HG03108 (cell line): ENCODE results near the gene BMPR1A.

Experiments
- ATAC-seq: cut with Tn5 transposase; IDR thresholded peaks from one replicate; pipeline ENCODE4 v1.9.1; 2021; ENCODE audit warnings: moderate library complexity; ENCODE audit not compliant: unreplicated experiment

Gene BMPR1A

DNA sequence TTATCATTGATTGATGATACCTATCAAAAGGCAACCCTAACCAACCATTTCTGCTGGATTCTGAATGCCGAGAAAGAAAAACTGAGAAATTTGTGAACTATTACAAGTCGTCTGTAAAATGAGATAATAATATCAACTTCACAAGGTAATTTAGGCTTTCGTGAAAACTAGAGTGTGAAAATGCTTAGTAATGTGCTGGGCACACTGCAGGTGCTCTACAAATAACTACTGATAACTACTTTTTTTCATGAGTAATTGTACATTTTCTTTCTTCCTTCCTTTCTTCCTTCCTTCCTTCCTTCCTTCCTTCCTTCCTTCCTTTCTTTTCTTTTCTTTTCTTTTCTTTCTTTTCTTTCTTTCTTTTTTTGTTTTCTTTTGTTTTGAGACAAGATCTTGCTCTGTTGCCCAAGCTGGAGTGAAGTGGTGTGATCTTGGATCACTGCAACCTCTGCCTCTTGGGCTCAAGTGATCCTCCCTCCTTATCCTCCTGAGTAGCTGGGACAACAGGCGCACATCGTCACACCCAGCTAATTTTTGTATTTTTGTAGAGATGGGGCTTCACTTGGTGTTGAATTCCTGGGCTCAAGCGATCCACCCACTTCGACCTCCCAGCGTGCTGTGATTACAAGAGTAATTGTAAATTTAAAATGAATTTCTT is 42.9 kb downstream of the BMPR1A start:
- no peak for ATAC-seq

DNA sequence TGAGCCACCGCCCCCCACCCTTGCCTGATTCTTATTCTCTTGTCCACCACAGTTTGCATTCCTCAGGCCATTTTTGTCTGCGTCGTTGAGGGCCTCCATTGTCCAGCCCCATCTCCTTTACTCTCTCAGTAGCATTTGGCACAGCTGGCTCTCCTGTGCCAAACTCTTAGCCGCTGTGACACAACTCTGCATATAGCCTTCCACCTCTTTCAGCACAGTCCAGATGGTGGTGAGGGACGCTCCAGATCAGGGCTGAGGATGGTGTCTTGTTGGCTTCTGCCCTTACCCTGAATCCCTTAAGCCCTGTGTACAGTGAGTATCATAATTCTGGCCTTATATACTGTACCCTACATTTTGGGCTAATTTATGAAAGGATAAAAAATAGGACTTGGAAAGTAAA is 45.6 kb downstream of the BMPR1A start:
- no peak for ATAC-seq

DNA sequence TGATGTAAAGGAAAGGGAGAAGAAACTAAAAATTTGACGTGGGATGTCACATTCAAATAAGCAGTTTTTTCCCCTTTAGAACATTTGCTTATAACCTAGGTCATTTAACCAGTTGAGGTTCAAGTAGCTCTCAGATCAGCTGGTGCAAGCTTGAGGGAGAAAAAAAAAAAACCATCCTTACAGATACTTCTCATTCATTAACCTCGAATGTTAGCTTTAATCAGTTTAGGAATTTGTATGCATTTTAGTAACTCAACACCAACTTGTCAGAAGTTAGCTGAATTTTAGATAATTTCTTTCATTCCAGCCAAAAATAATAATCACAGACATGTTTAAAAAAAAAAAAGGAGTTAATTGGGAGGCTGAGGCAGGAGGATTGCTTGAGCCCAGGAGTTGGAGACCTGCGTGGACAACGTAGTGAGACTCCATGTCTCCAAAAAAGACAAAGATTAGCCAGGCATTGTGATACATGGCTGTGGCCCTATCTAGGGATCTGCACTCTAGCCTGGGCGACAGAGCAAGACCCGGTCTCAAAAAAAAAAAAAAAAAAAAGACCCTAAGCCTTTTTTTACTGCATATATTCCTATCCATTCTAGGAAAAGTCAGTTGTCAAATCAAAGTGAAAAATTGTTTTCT is 46.2 kb downstream of the BMPR1A start:
- ATAC-seq = no peak

GRCh38 chr10:86803156-86803555 is 46.7 kb downstream of the BMPR1A start:
- no peak for ATAC-seq

DNA sequence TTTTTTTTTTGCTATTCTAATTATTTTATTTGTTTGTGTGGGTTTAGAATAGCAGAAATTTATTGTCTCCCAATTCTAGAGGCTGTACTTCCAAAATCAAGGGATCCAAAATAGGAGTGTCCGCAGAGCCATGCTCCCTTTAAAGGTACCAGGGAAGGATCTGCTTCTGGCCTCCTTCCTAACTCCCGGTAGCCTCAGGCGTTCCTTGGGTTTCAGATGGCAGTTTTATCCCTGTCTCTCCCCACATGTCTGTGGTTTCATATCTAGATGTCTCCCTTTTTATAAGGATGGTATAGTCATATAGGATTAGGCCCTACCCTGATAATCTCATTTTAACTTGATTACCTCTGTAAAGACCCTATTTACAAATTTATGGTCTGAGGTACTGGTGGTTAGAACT is 48.4 kb downstream of the BMPR1A start:
- no peak for ATAC-seq

- no peak for ATAC-seq
These were observed 56.7 kb downstream of the BMPR1A start for GRCh38 chr10:86813101-86813500.

GRCh38 chr10:86813982-86814381 is 57.6 kb downstream of the BMPR1A start:
- ATAC-seq = no peak

DNA sequence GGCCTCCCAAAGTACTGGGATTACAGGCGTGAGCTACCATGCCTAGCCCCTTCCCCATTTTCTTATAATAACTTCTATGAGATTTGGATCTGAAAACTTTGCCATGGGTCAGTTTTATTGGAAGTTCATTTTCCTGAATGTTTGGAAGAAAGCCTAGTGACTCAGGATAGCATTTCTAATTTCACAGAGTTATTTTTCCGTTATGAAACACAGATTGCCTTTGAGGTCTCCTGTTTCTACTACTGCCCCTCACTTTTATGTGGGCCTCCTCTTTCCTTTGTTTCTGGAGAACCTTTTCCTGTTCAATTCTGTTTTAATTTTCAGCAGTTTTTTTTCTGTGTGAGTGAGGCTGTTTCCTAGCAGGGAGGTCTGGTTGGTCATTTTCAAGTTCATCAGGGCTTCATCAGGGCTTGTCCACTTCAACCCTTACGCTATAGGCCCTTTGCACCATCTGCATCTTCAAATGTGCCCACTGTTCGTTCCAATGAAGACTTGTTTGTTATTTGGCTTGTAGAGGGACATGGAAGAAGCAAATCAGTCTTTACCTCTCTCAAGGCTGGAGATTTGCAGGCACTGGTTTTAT is 58.7 kb downstream of the BMPR1A start:
- ATAC-seq = no peak

GRCh38 chr10:86815640-86816039 is 59.2 kb downstream of the BMPR1A start:
- ATAC-seq = no peak

GRCh38 chr10:86817246-86817645 is 60.8 kb downstream of the BMPR1A start:
- ATAC-seq = no peak

DNA sequence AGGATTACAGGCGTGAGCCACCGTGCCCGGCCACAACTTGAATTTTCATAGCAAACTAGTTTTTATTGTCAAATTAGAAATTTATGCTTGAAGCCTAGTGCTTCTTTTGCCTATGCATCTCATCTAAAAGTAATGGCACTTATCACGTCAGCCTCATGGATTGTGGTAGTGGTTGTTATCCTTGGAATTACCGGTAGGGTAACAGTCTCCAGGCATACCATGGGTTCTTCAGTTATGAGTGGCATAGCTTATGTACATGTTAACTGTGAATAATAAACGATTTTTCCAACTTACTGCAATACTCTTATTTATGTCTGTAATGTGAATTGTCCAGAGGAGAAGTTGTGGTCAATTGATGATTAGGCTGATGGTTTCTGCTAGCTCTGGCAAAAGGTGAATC is 63.1 kb downstream of the BMPR1A start:
- ATAC-seq = no peak

DNA sequence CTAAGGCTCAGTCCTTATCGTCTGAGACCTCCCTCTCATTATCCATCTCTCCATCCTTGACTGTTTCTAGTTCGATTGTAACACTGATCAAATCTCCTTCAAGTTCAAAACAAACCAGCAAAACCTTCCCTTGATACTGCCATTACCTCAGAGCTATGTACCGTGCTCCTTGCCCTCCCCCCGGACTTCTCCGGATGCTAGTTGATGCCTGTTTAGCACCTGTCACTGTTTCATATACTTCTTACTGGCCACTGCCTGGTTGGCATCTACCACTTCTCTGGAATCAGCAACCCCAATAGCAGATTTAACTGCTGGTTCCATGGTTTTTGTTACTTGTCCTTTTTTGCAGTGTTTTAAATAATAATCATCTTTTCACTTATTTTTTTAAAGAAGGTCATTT is 64.1 kb downstream of the BMPR1A start:
- no peak for ATAC-seq

DNA sequence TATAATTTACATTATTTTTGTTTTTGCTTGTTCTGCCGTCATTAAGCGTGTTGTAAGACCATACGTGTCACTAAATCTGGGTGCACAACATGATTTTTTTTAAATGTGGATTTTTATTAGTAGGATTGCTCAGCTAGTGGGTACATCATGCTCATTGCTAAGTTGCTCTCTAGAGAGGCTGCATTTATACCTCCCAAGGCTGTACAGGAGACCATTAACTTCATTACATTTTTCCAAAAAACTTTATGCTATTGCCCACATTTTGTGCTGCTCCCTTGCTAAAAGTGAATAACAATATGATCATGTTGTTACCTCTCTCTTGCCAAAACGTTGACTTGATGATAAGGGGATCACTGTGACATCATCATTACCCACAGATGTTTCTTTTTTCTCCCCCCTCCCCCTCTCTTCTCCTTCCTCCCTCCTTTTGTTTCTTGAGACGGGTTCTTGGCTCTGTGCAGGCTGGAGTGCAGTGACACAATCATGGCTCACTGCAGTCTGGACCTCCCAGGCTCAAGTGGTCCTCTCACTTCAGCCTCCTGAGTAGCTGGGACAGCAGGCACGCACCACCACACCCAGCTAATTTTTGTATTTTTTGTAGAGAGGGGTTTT is 65.1 kb downstream of the BMPR1A start:
- no peak for ATAC-seq

DNA sequence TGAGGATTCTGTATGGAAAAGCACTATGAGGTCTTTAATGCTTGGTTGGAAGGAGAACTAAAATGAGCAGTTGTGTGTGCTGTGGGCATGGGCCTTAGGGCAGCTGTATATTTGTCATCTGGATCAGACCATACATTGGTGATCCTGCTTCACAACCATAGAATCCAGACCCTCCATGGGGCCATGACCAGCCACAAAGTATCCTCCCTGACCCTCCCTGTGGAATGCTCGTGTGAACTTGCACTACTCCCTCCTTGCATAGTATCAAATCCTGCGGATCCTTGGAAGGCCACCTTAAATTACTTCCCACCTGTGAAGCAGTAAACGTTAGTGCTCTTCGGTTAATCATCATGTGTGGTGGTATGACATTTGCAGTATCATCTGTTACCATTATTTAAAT is 67.1 kb downstream of the BMPR1A start:
- no peak for ATAC-seq

GRCh38 chr10:86824151-86824550 is 67.7 kb downstream of the BMPR1A start:
- no peak for ATAC-seq

DNA sequence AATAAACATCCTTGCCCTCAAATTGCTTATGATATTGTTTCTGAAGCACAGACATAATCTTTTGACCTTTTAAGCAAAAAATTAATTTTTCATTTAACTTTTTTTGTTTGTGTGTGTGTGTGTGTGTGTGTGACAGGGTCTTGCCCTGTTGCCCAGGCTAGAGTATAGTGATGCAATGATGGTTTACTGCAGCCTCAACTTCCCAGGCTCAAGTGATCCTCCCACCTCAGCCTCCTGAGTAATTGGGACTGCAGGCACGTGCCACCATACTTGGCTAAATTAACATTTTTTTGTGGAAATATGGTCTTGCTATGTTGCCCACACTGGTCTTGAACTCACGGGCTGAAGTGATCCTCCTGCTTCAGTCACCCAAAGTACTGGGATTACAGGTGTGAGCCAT is 68.9 kb downstream of the BMPR1A start:
- ATAC-seq = no peak

GRCh38 chr10:86827639-86828038 is 71.2 kb downstream of the BMPR1A start:
- ATAC-seq = no peak

- ATAC-seq = no peak
These were observed 71.7 kb downstream of the BMPR1A start for GRCh38 chr10:86828145-86828544.

DNA sequence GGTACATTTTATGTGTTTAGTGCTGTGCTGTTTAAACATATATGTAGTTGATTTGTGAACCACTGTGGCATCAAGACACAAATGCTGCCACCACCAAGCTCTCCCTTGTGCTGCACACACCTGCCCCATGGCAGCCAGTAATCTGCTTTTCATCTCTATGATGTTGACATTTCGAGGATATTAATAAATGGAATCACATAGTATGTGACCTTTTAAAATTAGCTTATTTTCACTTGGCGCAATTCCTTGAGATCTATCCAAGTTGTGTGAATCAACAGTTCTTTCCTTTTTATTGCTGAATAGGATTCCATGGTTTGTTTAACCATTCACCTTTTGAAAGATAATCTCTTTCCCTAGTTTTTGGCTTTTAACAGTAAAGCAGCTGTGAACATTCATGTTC is 73.1 kb downstream of the BMPR1A start:
- no peak for ATAC-seq

- no peak for ATAC-seq
These were observed 73.7 kb downstream of the BMPR1A start for GRCh38 chr10:86830043-86830591.

DNA sequence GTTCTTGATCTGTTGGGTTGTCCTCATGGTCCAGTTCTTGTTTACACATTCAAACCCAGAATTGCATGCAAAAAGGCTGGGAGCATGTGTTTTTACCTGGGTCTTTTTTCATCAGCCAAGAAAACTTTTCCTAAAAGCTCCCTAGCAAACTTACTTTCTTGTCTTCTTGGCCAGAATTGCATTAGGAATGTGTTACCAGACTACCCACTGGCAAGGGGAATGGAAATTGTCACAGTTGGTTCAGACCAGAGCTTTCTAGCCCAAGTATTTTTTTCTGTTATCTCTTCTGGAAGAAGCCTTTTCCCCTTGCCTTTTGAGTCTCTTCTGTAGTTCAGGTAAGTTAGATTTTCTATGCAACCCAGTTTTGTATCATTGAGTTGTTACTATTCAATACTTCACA is 77.5 kb downstream of the BMPR1A start:
- no peak for ATAC-seq

- no peak for ATAC-seq
These were observed 79.6 kb downstream of the BMPR1A start for GRCh38 chr10:86836044-86836443.
